GM13977 (cell line): ENCODE results near the gene NECAB2.

Experiments used
- DNase-seq: peaks from one replicate; pipeline ENCODE4 v3.0.0; 2012; ENCODE audit warnings: low spot score
- in situ Hi-C: fragments of 300-500 bp; cut with MboI; formaldehyde crosslinking; loops from one replicate; pipeline ENCODE4 v1.12.0; 2022; ENCODE audit warnings: low sequenced_read_pairs, low pct_unique_long_range_greater_than_20kb, mixed read lengths, inconsistent platforms; ENCODE audit not compliant: unreplicated experiment
- TF ChIP-seq, protein P1 (sequence below): IDR thresholded peaks from 2 replicates; pipeline ENCODE4 v1.5.1; 2012; ENCODE audit warnings: mild to moderate bottlenecking, control low read depth; ENCODE audit not compliant: insufficient read depth; ENCODE audit errors: extremely low read depth, missing control alignments

The NECAB2 gene

DNA sequence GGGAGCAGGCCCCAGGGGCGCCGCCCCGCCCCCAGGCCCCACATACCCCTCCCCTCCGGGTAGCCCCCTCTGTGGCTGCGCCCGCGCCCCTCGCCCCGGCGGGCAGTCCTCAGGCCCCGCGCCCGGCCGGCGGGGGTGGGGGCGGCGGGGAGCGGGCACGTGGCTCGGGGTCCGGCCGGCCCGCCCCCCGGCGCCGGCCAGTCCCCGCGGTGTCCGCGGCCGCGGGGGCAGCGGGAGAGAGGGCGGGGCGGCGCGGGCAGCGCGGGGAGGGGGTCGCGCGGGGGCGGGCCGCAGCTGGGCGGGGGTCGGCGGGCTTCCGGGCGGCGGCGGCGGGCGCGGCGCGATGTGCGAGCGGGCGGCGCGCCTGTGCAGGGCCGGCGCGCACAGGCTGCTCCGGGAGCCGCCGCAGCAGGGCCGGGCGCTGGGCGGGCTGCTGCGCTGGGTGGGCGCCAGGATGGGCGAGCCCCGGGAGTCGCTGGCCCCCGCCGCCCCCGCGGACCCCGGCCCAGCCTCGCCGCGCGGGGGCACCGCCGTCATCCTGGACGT is 335 bp downstream of the NECAB2 start:
- in situ Hi-C loops, result loop anchor here (25.0 kb wide), 1 partner anchor 94 kb away; no protein-coding TSS in a partner anchor
- TF ChIP-seq, protein P1, sequence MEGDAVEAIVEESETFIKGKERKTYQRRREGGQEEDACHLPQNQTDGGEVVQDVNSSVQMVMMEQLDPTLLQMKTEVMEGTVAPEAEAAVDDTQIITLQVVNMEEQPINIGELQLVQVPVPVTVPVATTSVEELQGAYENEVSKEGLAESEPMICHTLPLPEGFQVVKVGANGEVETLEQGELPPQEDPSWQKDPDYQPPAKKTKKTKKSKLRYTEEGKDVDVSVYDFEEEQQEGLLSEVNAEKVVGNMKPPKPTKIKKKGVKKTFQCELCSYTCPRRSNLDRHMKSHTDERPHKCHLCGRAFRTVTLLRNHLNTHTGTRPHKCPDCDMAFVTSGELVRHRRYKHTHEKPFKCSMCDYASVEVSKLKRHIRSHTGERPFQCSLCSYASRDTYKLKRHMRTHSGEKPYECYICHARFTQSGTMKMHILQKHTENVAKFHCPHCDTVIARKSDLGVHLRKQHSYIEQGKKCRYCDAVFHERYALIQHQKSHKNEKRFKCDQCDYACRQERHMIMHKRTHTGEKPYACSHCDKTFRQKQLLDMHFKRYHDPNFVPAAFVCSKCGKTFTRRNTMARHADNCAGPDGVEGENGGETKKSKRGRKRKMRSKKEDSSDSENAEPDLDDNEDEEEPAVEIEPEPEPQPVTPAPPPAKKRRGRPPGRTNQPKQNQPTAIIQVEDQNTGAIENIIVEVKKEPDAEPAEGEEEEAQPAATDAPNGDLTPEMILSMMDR, result no peak
- no peak for DNase-seq

DNA sequence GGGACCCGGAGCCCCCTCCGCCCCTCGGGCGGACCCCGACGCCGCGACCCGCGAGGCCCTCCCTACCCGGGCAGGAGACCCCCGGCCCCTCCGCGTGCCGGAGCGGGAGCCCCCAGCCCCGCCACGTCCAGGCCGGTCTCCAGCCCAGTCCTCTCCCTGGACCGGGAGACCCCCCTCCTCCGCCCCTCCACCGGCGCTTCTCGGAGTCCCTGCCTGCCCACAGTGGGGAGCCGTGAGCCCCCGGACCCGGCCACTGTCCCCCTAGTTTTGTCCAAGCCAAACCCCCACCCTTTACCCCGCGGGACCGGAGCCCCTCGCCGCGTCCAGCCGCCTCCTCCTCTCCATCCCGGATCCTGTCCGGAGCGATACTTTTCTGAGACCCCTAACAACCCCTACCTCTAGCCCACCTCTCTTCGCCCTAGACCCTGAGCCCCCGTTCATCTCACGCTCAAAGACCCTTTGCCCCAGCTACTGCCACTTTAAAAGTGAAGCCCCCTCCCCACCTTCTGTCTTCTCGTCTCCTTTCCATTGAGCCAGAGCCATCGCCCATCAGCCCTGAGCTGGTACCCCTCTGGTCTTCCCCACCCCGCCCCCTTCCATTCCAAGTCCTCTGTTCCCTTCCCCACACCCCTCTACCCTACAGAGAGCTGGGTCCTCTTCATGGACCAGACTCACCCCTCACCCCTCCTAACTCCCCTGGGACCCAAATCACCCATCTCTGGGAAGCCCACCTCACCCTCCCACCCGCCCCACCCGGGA is 1.0 kb downstream of the NECAB2 start:
- in situ Hi-C loops, result loop anchor here (25.0 kb wide), 1 partner anchor 93 kb away; no protein-coding TSS in a partner anchor
- DNase-seq, result no peak
- TF ChIP-seq, protein P1, result no peak

DNA sequence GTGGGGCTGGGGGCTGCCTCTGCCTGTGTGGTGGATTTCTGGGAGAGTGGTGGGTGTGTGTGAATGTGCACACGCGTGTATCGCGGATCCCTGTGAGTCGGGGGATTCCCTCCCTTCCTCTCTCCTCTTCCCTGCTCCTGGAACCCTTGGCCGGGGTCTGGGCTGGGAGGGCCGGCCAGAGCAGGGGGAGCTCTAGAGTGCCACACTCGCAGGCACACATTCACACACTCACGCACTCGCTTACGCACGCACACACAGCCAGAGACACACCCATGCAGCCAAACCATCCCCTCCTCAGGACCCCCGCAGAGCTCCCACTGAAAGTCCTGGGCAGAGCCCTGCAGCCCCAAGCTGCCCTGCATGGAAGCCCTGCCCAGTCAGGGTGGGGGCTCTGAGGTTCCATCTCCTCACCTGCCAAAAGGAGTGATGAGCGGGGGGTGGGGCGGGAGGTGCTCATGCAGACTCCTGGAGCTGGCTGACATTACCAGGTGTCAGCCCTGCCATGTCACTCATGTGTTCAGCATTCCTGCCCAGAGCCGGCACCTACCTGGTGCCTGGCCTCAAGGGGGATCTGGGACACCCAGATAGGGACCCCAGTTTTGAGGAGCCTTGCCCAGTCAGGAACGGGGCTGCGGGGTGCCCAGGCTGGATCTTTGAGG is 1.9 kb downstream of the NECAB2 start:
- DNase-seq, result no peak
- TF ChIP-seq, protein P1, result no peak
- in situ Hi-C loops, result loop anchor here (25.0 kb wide), 1 partner anchor 92 kb away; no protein-coding TSS in a partner anchor

DNA sequence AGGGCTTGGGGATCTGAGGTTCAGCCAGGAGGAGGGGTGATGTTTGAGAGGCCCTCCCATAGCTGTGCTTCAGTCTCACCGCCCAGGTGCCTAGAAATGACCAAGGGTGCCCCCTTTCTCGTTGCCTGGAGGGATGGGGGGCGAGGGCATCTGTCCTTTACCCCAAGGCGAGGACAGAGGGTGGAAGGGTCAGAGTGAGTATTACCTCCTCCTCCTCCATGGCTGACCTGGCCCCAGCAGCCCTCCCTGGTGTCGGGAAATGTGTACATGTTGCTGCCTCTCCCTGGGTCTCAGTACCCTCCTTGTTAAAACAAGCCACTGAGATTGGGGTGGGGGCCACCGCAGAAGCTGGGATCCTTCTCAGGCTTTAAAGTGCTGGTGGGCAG is 2.4 kb downstream of the NECAB2 start:
- TF ChIP-seq, protein P1, result no peak
- in situ Hi-C loops, result loop anchor here (25.0 kb wide), 1 partner anchor 92 kb away; no protein-coding TSS in a partner anchor
- DNase-seq, result no peak

- no peak for DNase-seq
- TF ChIP-seq, protein P1, result no peak
- in situ Hi-C loops, result loop anchor here (25.0 kb wide), 1 partner anchor 91 kb away; no protein-coding TSS in a partner anchor
Measured at GRCh38 chr16:83971165-83972130, 3.4 kb downstream of the NECAB2 start.
